ENCODE measurements around the gene PRKAG3. TPM values are rescaled to one million over a fixed set of nuclear protein-coding genes. Genes with fewer than 3 reads are reported as not detected.
A peak's percentile ranks its signal among the peaks of the same experiment; 100 is the strongest.

Gene PRKAG3
- total and polyA plus RNA-seq, 2 donors (not counting 3 experiments of a cell fraction or from before 2014, with no cell fraction given) = not detected

GRCh38 chr2:218806346-218806978 lies 25.1 kb downstream of the PRKAG3 start:
- CTCF ChIA-PET = interaction anchor here (1.0 to 1.1 kb wide), 3 partner anchors 12 to 41 kb away, joined by 3 to 7 read pairs (median 3); partner anchors contain the start of gene CYP27A1
- DNase-seq (ENCODE audit: low read depth, low spot score) = peak; percentile 12
- Histone ChIP-seq H3K27me3 (ENCODE audit: control insufficient read depth in 2 of 2, insufficient read depth in 2 of 2, low read length in 2 of 2) (no peaks in the 10 kb centered on the region), H3K4me2 (ENCODE audit: insufficient read depth, low read length) (no peak overlapping the region), H3K79me2 (ENCODE audit: control insufficient read depth, insufficient read depth, low read length) (no peaks in the 10 kb centered on the region), H3K9ac (replicated peaks; ENCODE audit: extremely low read depth, insufficient read depth, low read length) (no peak overlapping the region), H2AFZ (ENCODE audit: low read depth, low read length) (no peak overlapping the region), H3K9me3 (replicated peaks; ENCODE audit: control insufficient read depth, insufficient read depth, low read length) (no peaks in the 10 kb centered on the region), H3K27ac (ENCODE audit: insufficient read depth, low read depth, low read length) (no peak overlapping the region), H4K20me1 (replicated peaks; ENCODE audit: control insufficient read depth, extremely low read depth, insufficient read depth, low read length) (no peaks in the 10 kb centered on the region), H3K36me3 (ENCODE audit: control insufficient read depth in 2 of 2, extremely low read depth in 1 of 2, insufficient read depth in 2 of 2, low read length in 2 of 2) (no peaks in the 10 kb centered on the region), H3K9me1 (replicated peaks; ENCODE audit: control insufficient read depth, extremely low read depth, insufficient read depth, low read length) (no peaks in the 10 kb centered on the region), H3K4me3 (replicated peaks in 1 of 3; ENCODE audit: insufficient read depth in 1 of 3, low read depth in 1 of 3, low read length in 3 of 3) (no peak overlapping the region), H3K4me1 (ENCODE audit: control insufficient read depth, extremely low read depth, insufficient read depth, low read length) (no peaks in the 10 kb centered on the region)
- TF ChIP-seq CTCF (IDR thresholded peaks at IDR 0.05; ENCODE audit: extremely low read depth in 1 of 2, insufficient read depth in 1 of 2, low read depth in 1 of 2, low read length in 2 of 2) = no peak
- TF ChIP-seq EZH2 (IDR thresholded peaks at IDR 0.05; ENCODE audit: borderline replicate concordance, low read depth, low read length, severe bottlenecking) = no peak
- dilution Hi-C loops (cut with MboI; ENCODE audit: extremely low pct_ligation_motif_present, low sequenced_read_pairs) (no loop called here), intact Hi-C loops (cut with micrococcal nuclease) (no loop called here)
- FAIRE-seq = no peak
- POLR2A ChIA-PET = no interaction called here
- BruUV-seq (replicated peaks) = no TSS peak

GRCh38 chr2:218805627-218806026 lies 26.0 kb downstream of the PRKAG3 start:
- H3K27me3 ChIP-seq (ENCODE audit: control insufficient read depth in 2 of 2, insufficient read depth in 2 of 2, low read length in 2 of 2) = no peaks in the 10 kb centered on the region
- DNase-seq (ENCODE audit: low read depth, low spot score) (peak; percentile 36), FAIRE-seq (no peak)
- dilution Hi-C loops (cut with MboI; ENCODE audit: extremely low pct_ligation_motif_present, low sequenced_read_pairs) (no loop called here), intact Hi-C loops (cut with micrococcal nuclease) (no loop called here)
- TF ChIP-seq MYC (IDR thresholded peaks at IDR 0.05; ENCODE audit: low read depth, low read length) (no peak), POLR2A (IDR thresholded peaks at IDR 0.05; ENCODE audit: low read depth, low read length) (no peak), JUN (IDR thresholded peaks at IDR 0.05; ENCODE audit: borderline replicate concordance, insufficient read depth, insufficient read length, low read depth) (no peak), GATA2 (IDR thresholded peaks at IDR 0.05; ENCODE audit: insufficient read depth, insufficient read length, low read depth, low read length) (no peak), FOS (IDR thresholded peaks at IDR 0.05; ENCODE audit: borderline replicate concordance, insufficient read depth, low read length) (no peak), CTCF (IDR thresholded peaks at IDR 0.05; ENCODE audit: extremely low read depth in 1 of 2, insufficient read depth in 1 of 2, low read depth in 1 of 2, low read length in 2 of 2) (no peak), EZH2 (IDR thresholded peaks at IDR 0.05; ENCODE audit: borderline replicate concordance, low read depth, low read length, severe bottlenecking) (no peak), POLR2AphosphoS5 (IDR thresholded peaks at IDR 0.05; ENCODE audit: insufficient read depth, low read depth, low read length) (no peak), MAX (IDR thresholded peaks at IDR 0.05; ENCODE audit: insufficient read depth, insufficient read length) (no peak)
- H3K4me1 ChIP-seq (ENCODE audit: control insufficient read depth, extremely low read depth, insufficient read depth, low read length) = no peaks in the 10 kb centered on the region
- no peak overlapping the region for H2AFZ ChIP-seq (ENCODE audit: low read depth, low read length)
- no peaks in the 10 kb centered on the region for H3K9me1 ChIP-seq (replicated peaks; ENCODE audit: control insufficient read depth, extremely low read depth, insufficient read depth, low read length)
- H3K9ac ChIP-seq (replicated peaks; ENCODE audit: extremely low read depth, insufficient read depth, low read length) = no peak overlapping the region
- no peak overlapping the region for H3K4me2 ChIP-seq (ENCODE audit: insufficient read depth, low read length)
- H3K4me3 ChIP-seq (replicated peaks in 1 of 3; ENCODE audit: insufficient read depth in 1 of 3, low read depth in 1 of 3, low read length in 3 of 3) = no peak overlapping the region
- H3K27ac ChIP-seq (ENCODE audit: insufficient read depth, low read depth, low read length) = no peak overlapping the region
- POLR2A ChIA-PET = no interaction called here
- H4K20me1 ChIP-seq (replicated peaks; ENCODE audit: control insufficient read depth, extremely low read depth, insufficient read depth, low read length) = no peaks in the 10 kb centered on the region
- no peaks in the 10 kb centered on the region for H3K36me3 ChIP-seq (ENCODE audit: control insufficient read depth in 2 of 2, extremely low read depth in 1 of 2, insufficient read depth in 2 of 2, low read length in 2 of 2)
- no TSS peak for BruUV-seq (replicated peaks)
- H3K79me2 ChIP-seq (ENCODE audit: control insufficient read depth, insufficient read depth, low read length) = no peaks in the 10 kb centered on the region
- no peaks in the 10 kb centered on the region for H3K9me3 ChIP-seq (replicated peaks; ENCODE audit: control insufficient read depth, insufficient read depth, low read length)
- CTCF ChIA-PET = interaction anchor here (1.1 kb wide), 2 partner anchors 23 to 42 kb away, joined by 3 to 7 read pairs; partner anchors contain the start of gene CYP27A1

All from endothelial cell of umbilical vein (primary cell).